Thoracic aorta (tissue), 2 donors: ENCODE results near the gene CROCC. TPM values are rescaled to one million over a fixed set of nuclear protein-coding genes. Genes with fewer than 3 reads are reported as not detected.

ENCODE experiments used
- ATAC-seq: fragments of 150-250 bp; one replicate; pipeline ENCODE4 v1.8.0; 2017; ENCODE audit warnings: low read depth; ENCODE audit not compliant: insufficient number of reproducible peaks, low FRiP score
- DNase-seq: peaks from one replicate; pipeline ENCODE4 v3.0.0-alpha.2; 2020; ENCODE audit warnings: low spot score
- H3K27ac ChIP-seq, 2 donors: fragments of 200-600 bp; sonication (generic); 1 replicate in 1 of 2; 2 replicates in 1 of 2; pipeline ENCODE4 v1.5.1; 2016; ENCODE audit warnings: mild to moderate bottlenecking in 2 of 2, moderate library complexity in 2 of 2
- H3K27me3 ChIP-seq: fragments of 200-600 bp; sonication (generic); replicated peaks from 2 replicates; pipeline ENCODE4 v1.6.0; 2016; ENCODE audit warnings: mild to moderate bottlenecking; ENCODE audit not compliant: insufficient read depth
- H3K36me3 ChIP-seq: fragments of 200-600 bp; sonication (generic); one replicate; pipeline ENCODE4 v1.5.1; 2016
- H3K4me1 ChIP-seq, 2 donors: fragments of 200-600 bp; sonication (generic); 1 replicate in 1 of 2; 2 replicates in 1 of 2; pipeline versions ENCODE4 v1.5.1 to v1.6.0; 2016; ENCODE audit warnings: low read depth in 2 of 2, mild to moderate bottlenecking in 1 of 2; ENCODE audit not compliant: control insufficient read depth in 1 of 2
- H3K4me3 ChIP-seq: fragments of 200-600 bp; sonication (generic); 2 replicates; pipeline ENCODE4 v1.5.1; 2016; ENCODE audit warnings: mild to moderate bottlenecking
- H3K9me3 ChIP-seq: fragments of 200-600 bp; sonication (generic); 2 replicates; pipeline ENCODE4 v1.5.1; 2016
- total RNA-seq, 2 donors: library from RNA; depleted of rRNA; stranded (reverse); fragments of >200 nt; gene quantifications; one replicate each; pipeline versions ENCODE4 v1.1.0 to v1.2.3, GENCODE V29; 2016
- TF ChIP-seq, protein P1 (sequence below): fragments of 200-600 bp; sonication (generic); IDR thresholded peaks from one replicate; pipeline ENCODE4 v1.5.1; 2019; ENCODE audit warnings: antibody characterized with exemption

CROCC gene
- total RNA-seq, 2 donors from 2014 or later = 49.7 to 56.2 TPM

DNA sequence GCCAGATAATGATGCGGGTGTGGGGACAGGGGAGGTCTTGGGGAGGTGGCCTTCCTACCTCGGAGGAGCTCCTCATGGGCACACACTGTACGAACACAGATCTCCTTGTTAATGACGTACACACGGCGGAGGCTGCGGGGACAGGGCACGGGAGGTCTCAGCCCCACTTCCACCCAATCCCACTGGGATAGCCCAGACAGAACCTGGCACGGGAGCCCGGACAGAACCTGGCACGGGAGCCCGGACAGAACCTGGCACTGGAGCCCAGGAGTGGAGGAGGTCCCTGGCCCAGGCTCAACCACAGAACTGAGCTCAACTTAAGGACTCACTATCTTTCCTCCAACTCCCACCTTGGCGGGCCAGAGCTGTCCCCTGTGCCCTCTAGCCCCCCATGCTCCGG, 53.5 kb downstream of the CROCC start:
- TF ChIP-seq, protein P1, sequence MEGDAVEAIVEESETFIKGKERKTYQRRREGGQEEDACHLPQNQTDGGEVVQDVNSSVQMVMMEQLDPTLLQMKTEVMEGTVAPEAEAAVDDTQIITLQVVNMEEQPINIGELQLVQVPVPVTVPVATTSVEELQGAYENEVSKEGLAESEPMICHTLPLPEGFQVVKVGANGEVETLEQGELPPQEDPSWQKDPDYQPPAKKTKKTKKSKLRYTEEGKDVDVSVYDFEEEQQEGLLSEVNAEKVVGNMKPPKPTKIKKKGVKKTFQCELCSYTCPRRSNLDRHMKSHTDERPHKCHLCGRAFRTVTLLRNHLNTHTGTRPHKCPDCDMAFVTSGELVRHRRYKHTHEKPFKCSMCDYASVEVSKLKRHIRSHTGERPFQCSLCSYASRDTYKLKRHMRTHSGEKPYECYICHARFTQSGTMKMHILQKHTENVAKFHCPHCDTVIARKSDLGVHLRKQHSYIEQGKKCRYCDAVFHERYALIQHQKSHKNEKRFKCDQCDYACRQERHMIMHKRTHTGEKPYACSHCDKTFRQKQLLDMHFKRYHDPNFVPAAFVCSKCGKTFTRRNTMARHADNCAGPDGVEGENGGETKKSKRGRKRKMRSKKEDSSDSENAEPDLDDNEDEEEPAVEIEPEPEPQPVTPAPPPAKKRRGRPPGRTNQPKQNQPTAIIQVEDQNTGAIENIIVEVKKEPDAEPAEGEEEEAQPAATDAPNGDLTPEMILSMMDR = no peak
- peaks cover 4% of the 10 kb centered on the region for H3K36me3 ChIP-seq
- H3K4me3 ChIP-seq = no peak overlapping the region
- DNase-seq = peak; percentile 43
- no peaks in the 10 kb centered on the region for H3K9me3 ChIP-seq
- H3K4me1 ChIP-seq = peaks cover 4 to 57% of the 10 kb centered on the region in 2 donors
- H3K27me3 ChIP-seq = no peaks in the 10 kb centered on the region
- H3K27ac ChIP-seq = peak overlapping the region; percentile 55 to 67
- ATAC-seq = peak; percentile 41

DNA sequence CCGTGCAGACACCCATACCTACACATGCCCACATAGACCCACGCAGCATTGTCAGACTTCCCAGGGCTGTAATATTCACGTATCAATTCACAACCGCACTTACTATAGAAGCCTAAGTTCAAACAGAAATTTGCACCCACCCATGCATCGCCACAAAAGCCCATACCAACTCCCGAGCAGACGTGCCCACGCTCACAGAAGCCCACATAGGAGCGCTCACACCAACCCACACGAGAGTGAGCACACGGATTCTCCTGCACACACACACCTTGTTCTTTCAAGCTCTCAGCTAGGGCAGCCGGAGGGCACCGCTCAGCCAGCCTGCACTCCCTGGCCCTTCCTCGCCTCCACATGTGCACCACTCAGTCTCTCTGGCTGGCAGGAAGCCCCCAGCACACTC, 54.1 kb downstream of the CROCC start:
- Histone ChIP-seq H3K36me3 (no peaks in the 10 kb centered on the region), H3K4me3 (no peak overlapping the region), H3K4me1 (peaks cover 4 to 62% of the 10 kb centered on the region in 2 donors), H3K9me3 (no peaks in the 10 kb centered on the region), H3K27me3 (no peaks in the 10 kb centered on the region), H3K27ac (peak overlapping the region in 1 of 2 donors; percentile 55)
- TF ChIP-seq, protein P1 = no peak
- DNase-seq = no peak
- ATAC-seq = no peak

DNA sequence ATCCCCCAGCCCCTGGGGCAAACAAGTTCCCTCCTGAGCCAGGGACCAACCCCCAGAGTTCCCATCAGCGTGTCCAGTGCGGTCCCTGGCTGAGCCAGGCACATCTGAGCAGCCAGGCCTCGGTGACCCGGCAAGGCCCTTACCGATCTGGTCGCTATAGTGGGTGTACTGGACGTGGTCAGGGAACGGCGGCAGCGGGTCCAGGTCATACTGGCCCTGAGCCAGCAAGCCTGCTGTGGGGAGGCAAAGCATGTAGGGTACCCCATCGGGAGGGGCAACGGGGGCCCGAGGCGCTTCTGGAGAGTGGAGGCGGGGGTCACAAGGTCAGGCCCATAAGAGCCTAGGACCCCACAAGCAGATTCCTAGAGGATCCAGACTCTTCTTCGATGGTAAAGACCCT, 55.2 kb downstream of the CROCC start:
- ATAC-seq = no peak
- no peak for DNase-seq
- H3K36me3 ChIP-seq = no peaks in the 10 kb centered on the region

DNA sequence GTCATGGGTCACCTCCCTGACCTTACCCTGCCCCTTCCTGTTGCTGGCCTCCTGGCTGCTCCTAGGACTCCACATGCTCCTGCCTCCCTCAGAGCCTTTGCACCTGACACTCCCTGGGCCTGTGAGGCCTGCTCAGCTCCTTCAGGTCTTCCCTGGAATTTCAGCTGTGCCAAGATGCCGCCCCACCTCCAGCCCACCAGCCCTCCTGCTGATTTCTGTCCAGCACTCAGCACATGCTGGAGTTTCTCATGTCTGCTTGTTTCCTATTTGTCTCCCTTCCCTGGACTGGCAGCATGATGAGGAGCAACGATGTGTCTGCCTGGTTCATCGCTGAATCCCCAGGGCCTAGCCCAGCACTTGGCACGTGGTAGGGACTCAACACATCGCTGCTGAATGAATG, 55.6 kb downstream of the CROCC start:
- H3K27ac ChIP-seq = peak overlapping the region; percentile 94 to 95
- H3K4me3 ChIP-seq = no peak overlapping the region
- no peak for DNase-seq
- no peaks in the 10 kb centered on the region for H3K9me3 ChIP-seq
- no peaks in the 10 kb centered on the region for H3K36me3 ChIP-seq
- H3K4me1 ChIP-seq = peaks cover 4 to 53% of the 10 kb centered on the region in 2 donors
- ATAC-seq = no peak
- TF ChIP-seq, protein P1 = no peak
- H3K27me3 ChIP-seq = no peaks in the 10 kb centered on the region

More for the DNA sequence above, 55.2 kb downstream of the CROCC start:
- Histone ChIP-seq H3K9me3 (no peaks in the 10 kb centered on the region), H3K27me3 (no peaks in the 10 kb centered on the region), H3K27ac (peak overlapping the region; percentile 94 to 95), H3K4me1 (peaks cover 4 to 57% of the 10 kb centered on the region in 2 donors), H3K4me3 (no peak overlapping the region)
- TF ChIP-seq, protein P1 = no peak

DNA sequence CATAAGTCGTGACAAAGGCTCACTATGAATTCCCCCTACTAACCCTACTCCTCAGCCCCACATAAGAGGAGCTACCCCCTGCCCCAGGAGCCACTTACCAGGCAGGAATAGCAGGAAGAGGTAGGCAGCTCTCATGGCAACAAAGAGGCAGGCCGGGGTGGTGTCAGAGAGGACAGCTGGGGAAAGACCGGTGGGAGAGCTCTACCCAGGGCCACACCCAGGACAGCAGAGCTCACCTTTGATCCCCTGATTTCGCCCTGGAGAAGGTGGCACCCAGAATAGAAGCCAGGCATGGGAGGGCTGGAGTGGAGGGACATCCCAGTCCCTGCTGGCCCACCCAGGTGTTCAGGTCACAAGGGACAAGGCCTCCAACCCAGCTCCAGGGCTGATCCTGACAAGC, 56.4 kb downstream of the CROCC start:
- Histone ChIP-seq H3K9me3 (no peaks in the 10 kb centered on the region), H3K36me3 (no peaks in the 10 kb centered on the region), H3K27me3 (no peaks in the 10 kb centered on the region), H3K4me1 (peaks cover 4 to 51% of the 10 kb centered on the region in 2 donors), H3K4me3 (peak overlapping the region; percentile 82), H3K27ac (peak overlapping the region; percentile 94 to 95)
- ATAC-seq (no peak), DNase-seq (no peak)
- TF ChIP-seq, protein P1 = no peak
